ENCODE data around the gene SNX30. TPM values are rescaled to one million over a fixed set of nuclear protein-coding genes. Genes with fewer than 3 reads are reported as not detected.

SNX30 gene
- polyA plus RNA-seq, 1 of the 3 experiments (the other 2 are of a cell fraction), result 2.7 TPM

- Histone ChIP-seq H4K20me1 (ENCODE audit: insufficient read depth) (no peaks in the 10 kb centered on the region), H3K27ac (ENCODE audit: low read depth in 2 of 2, low read length in 1 of 2) (no peak overlapping the region), H3K9me2 (no peaks in the 10 kb centered on the region), H3F3A (replicated peaks; ENCODE audit: insufficient read depth) (no peaks in the 10 kb centered on the region), H3K4me1 (ENCODE audit: control insufficient read depth in 1 of 2, insufficient read depth in 2 of 2, low read depth in 1 of 2, low read length in 1 of 2) (peaks cover 0 to 2% of the 10 kb centered on the region in 2 experiments; a peak in 1 of 4 replicates), H3K9ac (no peak overlapping the region), H3K4me2 (no peak overlapping the region), H3K4me3 (ENCODE audit: low read depth in 2 of 2, low read length in 1 of 2) (no peak overlapping the region), H3K36me3 (replicated peaks in 1 of 2; ENCODE audit: control insufficient read depth in 1 of 2, insufficient read depth in 2 of 2, low read length in 1 of 2) (no peaks in the 10 kb centered on the region), H3K27me3 (ENCODE audit: insufficient read depth) (no peaks in the 10 kb centered on the region), H2AFZ (ENCODE audit: low read depth) (no peak overlapping the region), H3K79me2 (ENCODE audit: insufficient read depth) (no peaks in the 10 kb centered on the region), H3K9me3 (no peaks in the 10 kb centered on the region)
- no peak for DNase-seq
- WGBS (ENCODE audit: low lambda C conversion rate), result 93% methylated on average over 1 of the region's 1 CpG
- TF ChIP-seq TEAD4 (IDR thresholded peaks at IDR 0.05; ENCODE audit: borderline replicate concordance, insufficient read depth), result no peak
- TF ChIP-seq NFIC (IDR thresholded peaks at IDR 0.05; ENCODE audit: borderline replicate concordance), result no peak
- ChIA-PET POLR2A (no interaction called here), CTCF (no interaction called here)
Observed at GRCh38 chr9:112885324-112885723, 134.8 kb downstream of the SNX30 start.

GRCh38 chr9:112886351-112886750, 135.8 kb downstream of the SNX30 start:
- H2AFZ ChIP-seq (ENCODE audit: low read depth), result no peak overlapping the region
- no peak for DNase-seq
- H3K9me2 ChIP-seq, result no peaks in the 10 kb centered on the region
- ChIA-PET CTCF (interaction anchor here (1.4 to 1.5 kb wide), 2 partner anchors 9 to 12 kb away, joined by 5 read pairs; no protein-coding TSS in a partner anchor), POLR2A (no interaction called here)
- no peak overlapping the region for H3K27ac ChIP-seq (ENCODE audit: low read depth in 2 of 2, low read length in 1 of 2)
- H3K27me3 ChIP-seq (ENCODE audit: insufficient read depth), result no peaks in the 10 kb centered on the region
- no peak overlapping the region for H3K9ac ChIP-seq
- peaks cover 0 to 5% of the 10 kb centered on the region in 2 experiments; a peak in 1 of 4 replicates for H3K4me1 ChIP-seq (ENCODE audit: control insufficient read depth in 1 of 2, insufficient read depth in 2 of 2, low read depth in 1 of 2, low read length in 1 of 2)
- H3K79me2 ChIP-seq (ENCODE audit: insufficient read depth), result no peaks in the 10 kb centered on the region
- WGBS (ENCODE audit: low lambda C conversion rate), result 75% methylated on average over 3 of the region's 4 CpGs
- H3K4me2 ChIP-seq, result no peak overlapping the region
- H3K4me3 ChIP-seq (ENCODE audit: low read depth in 2 of 2, low read length in 1 of 2), result no peak overlapping the region
- H3F3A ChIP-seq (replicated peaks; ENCODE audit: insufficient read depth), result no peaks in the 10 kb centered on the region
- no peaks in the 10 kb centered on the region for H3K36me3 ChIP-seq (replicated peaks in 1 of 2; ENCODE audit: control insufficient read depth in 1 of 2, insufficient read depth in 2 of 2, low read length in 1 of 2)
- H4K20me1 ChIP-seq (ENCODE audit: insufficient read depth), result no peaks in the 10 kb centered on the region
- TF ChIP-seq NFIC (IDR thresholded peaks at IDR 0.05; ENCODE audit: borderline replicate concordance) (no peak), RXRA (IDR thresholded peaks at IDR 0.05; ENCODE audit: borderline replicate concordance, low read depth) (no peak), GATA2 (CRISPR knock-in tag; IDR thresholded peaks at IDR 0.05) (no peak), PBX3 (IDR thresholded peaks at IDR 0.05) (no peak), CTCF (IDR thresholded peaks at IDR 0.05) (no peak), RFX5 (IDR thresholded peaks at IDR 0.05; ENCODE audit: low read length) (no peak), ELF1 (IDR thresholded peaks at IDR 0.05) (no peak), FOXJ3 (CRISPR knock-in tag; IDR thresholded peaks at IDR 0.05) (no peak), SIN3A (IDR thresholded peaks at IDR 0.05; ENCODE audit: borderline replicate concordance, low read depth, low read length) (no peak), USF2 (IDR thresholded peaks at IDR 0.05; ENCODE audit: borderline replicate concordance, low read depth, low read length) (no peak), EP300 (IDR thresholded peaks at IDR 0.05; ENCODE audit: borderline replicate concordance in 1 of 2, low read depth in 1 of 2, low read length in 1 of 2) (no peak), MXI1 (IDR thresholded peaks at IDR 0.05; ENCODE audit: low read depth, low read length) (no peak), CHD2 (IDR thresholded peaks at IDR 0.05; ENCODE audit: low read length, partially characterized antibody) (no peak), MAX (IDR thresholded peaks at IDR 0.05; ENCODE audit: low read depth) (no peak), TCF12 (IDR thresholded peaks at IDR 0.05) (no peak), TEAD4 (IDR thresholded peaks at IDR 0.05; ENCODE audit: borderline replicate concordance, insufficient read depth) (no peak), JUND (IDR thresholded peaks at IDR 0.05) (no peak), NRF1 (IDR thresholded peaks at IDR 0.05; ENCODE audit: low read depth, low read length) (no peak), POLR2AphosphoS5 (IDR thresholded peaks at IDR 0.05; ENCODE audit: low read depth, low read length) (no peak), USF1 (IDR thresholded peaks at IDR 0.05; ENCODE audit: borderline replicate concordance, low read depth) (no peak)
- H3K9me3 ChIP-seq, result no peaks in the 10 kb centered on the region

Measured in SK-N-SH (cell line).